ENCODE results near the gene PRTN3.

DNA sequence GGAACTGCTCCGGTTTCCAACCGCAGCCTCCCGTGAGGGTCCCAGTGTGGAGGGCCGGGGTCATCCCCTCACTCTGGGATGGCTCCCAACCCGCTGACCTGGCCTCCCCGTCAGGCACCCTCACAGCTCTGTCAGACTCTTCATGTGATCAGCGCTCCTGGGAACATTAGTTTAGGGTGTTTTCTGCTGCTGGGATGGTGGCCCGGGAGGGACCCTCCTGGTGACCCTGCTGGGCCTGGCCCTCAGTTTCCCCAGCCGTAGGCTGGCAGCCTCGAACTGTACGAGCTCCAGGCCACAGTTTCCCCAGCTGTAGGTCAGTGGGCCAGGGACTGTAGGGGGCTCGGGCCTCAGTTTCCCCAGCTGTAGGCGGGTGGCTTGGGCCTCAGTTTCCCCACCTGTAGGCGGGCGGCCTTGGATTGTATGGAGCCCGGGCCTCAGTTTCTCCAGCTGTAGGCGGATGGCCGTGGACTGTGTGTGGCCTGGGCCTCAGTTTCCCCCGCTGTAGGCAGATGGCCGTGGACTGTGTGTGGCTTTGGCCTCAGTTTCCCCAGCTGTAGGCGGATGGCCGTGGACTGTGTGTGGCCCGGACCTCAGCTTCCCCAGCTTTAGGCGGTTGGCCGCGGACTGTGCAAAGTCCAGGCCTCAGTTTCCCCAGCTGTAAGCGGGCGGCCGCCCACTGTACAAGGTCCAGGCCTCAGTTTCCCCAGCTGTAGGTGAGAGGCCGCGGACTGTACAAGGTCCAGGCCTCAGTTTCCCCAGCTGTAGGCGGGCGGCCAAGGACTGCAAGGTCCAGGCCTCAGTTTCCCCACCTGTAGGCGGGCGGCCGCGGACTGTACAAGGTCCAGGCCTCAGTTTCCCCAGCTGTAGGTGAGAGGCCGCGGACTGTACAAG lies 44.9 kb upstream of the PRTN3 start:
- TF ChIP-seq, protein P1, sequence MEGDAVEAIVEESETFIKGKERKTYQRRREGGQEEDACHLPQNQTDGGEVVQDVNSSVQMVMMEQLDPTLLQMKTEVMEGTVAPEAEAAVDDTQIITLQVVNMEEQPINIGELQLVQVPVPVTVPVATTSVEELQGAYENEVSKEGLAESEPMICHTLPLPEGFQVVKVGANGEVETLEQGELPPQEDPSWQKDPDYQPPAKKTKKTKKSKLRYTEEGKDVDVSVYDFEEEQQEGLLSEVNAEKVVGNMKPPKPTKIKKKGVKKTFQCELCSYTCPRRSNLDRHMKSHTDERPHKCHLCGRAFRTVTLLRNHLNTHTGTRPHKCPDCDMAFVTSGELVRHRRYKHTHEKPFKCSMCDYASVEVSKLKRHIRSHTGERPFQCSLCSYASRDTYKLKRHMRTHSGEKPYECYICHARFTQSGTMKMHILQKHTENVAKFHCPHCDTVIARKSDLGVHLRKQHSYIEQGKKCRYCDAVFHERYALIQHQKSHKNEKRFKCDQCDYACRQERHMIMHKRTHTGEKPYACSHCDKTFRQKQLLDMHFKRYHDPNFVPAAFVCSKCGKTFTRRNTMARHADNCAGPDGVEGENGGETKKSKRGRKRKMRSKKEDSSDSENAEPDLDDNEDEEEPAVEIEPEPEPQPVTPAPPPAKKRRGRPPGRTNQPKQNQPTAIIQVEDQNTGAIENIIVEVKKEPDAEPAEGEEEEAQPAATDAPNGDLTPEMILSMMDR (IDR thresholded peaks at IDR 0.05; ENCODE audit: poor library complexity): no peak
- TF ChIP-seq EZH2 (IDR thresholded peaks at IDR 0.05; ENCODE audit: borderline replicate concordance) (no peak), EZH2phosphoT487 (IDR thresholded peaks at IDR 0.05; ENCODE audit: low read depth, severe bottlenecking, unreplicated experiment) (no peak)

Measured in hepatocyte (in vitro differentiated cells).